Keratinocyte (primary cell): Measurements from ENCODE around the gene ATRAID. TPM values are rescaled to one million over a fixed set of nuclear protein-coding genes. Genes with fewer than 3 reads are reported as not detected.

Source experiments
- DNase-seq: peaks from one replicate; pipeline ENCODE4 v3.0.0-alpha.2; 2011; ENCODE audit warnings: low read depth, missing footprints, low spot score
- FAIRE-seq: peaks from 2 replicates; lab custom pipeline; 2011; peaks lifted over from hg19 to GRCh38; lab: Jason Lieb, UNC
- H2AFZ ChIP-seq: 2 replicates; pipeline ENCODE4 v1.6.0; 2012; ENCODE audit warnings: low read length, control low read depth, inconsistent platforms; ENCODE audit not compliant: control insufficient read depth
- H3K27ac ChIP-seq: 2 replicates; pipeline ENCODE4 v1.5.1; 2011; ENCODE audit warnings: low read length; ENCODE audit not compliant: control insufficient read depth, insufficient read depth
- H3K27me3 ChIP-seq: 3 replicates; pipeline ENCODE4 v1.6.0; 2011; ENCODE audit warnings: low read length; ENCODE audit not compliant: control insufficient read depth, insufficient read depth; ENCODE audit errors: extremely low read depth
- H3K36me3 ChIP-seq, 2 experiments: 2 replicates in 1 of 2; 3 replicates in 1 of 2; pipeline ENCODE4 v1.5.1; 2011; ENCODE audit warnings: low read length in 2 of 2, mild to moderate bottlenecking in 1 of 2; ENCODE audit not compliant: control insufficient read depth in 2 of 2, insufficient read depth in 2 of 2; ENCODE audit errors: extremely low read depth in 1 of 2
- H3K4me1 ChIP-seq: 3 replicates; pipeline ENCODE4 v1.5.1; 2011; ENCODE audit warnings: low read length; ENCODE audit not compliant: control insufficient read depth, insufficient read depth; ENCODE audit errors: extremely low read depth
- H3K4me2 ChIP-seq: 3 replicates; pipeline ENCODE4 v1.6.0; 2011; ENCODE audit warnings: low read depth, low read length; ENCODE audit not compliant: control insufficient read depth, insufficient read depth; ENCODE audit errors: extremely low read depth
- H3K4me3 ChIP-seq, 3 experiments: fragments of 200-600 bp in 1 of 3; sonication (generic) in 1 of 3; 2 replicates in 2 of 3; 3 replicates in 1 of 3; pipeline ENCODE4 v1.5.1; 2011 to 2016; ENCODE audit warnings: low read length in 3 of 3, mild to moderate bottlenecking in 3 of 3, control low read depth in 2 of 3, inconsistent platforms in 1 of 3, low read depth in 1 of 3, mixed read lengths in 1 of 3, mixed run types in 1 of 3, moderate library complexity in 1 of 3; ENCODE audit not compliant: control insufficient read depth in 2 of 3, insufficient read depth in 2 of 3; ENCODE audit errors: extremely low read depth in 1 of 3
- H3K79me2 ChIP-seq: 2 replicates; pipeline ENCODE4 v1.6.0; 2012; ENCODE audit warnings: low read length; ENCODE audit not compliant: control insufficient read depth, insufficient read depth
- H3K9ac ChIP-seq: 3 replicates; pipeline ENCODE4 v1.6.0; 2011; ENCODE audit warnings: low read length; ENCODE audit not compliant: control insufficient read depth, insufficient read depth; ENCODE audit errors: extremely low read depth
- H3K9me1 ChIP-seq: 3 replicates; pipeline ENCODE4 v1.6.0; 2011; ENCODE audit warnings: low read length; ENCODE audit not compliant: control insufficient read depth, insufficient read depth; ENCODE audit errors: extremely low read depth
- H3K9me3 ChIP-seq: 2 replicates; pipeline ENCODE4 v1.5.1; 2012; ENCODE audit warnings: low read depth, low read length; ENCODE audit not compliant: control insufficient read depth
- H4K20me1 ChIP-seq: 3 replicates; pipeline ENCODE4 v1.6.0; 2011; ENCODE audit warnings: low read length; ENCODE audit not compliant: control insufficient read depth, insufficient read depth; ENCODE audit errors: extremely low read depth
- CTCF ChIP-seq, 3 experiments: IDR thresholded peaks in 1 of 3; conservative IDR thresholded peaks in 1 of 3; optimal IDR thresholded peaks in 1 of 3; 2 replicates in 2 of 3; 3 replicates in 1 of 3; pipeline versions ENCODE3 to v1.5.1; 2011; ENCODE audit warnings: low read length in 3 of 3, mild to moderate bottlenecking in 3 of 3, moderate library complexity in 2 of 3, control low read depth in 1 of 3, inconsistent platforms in 1 of 3; ENCODE audit not compliant: insufficient read depth in 2 of 3; ENCODE audit errors: extremely low read depth in 1 of 3
- EZH2 ChIP-seq: IDR thresholded peaks from one replicate; pipeline ENCODE4 v1.6.1; 2012; ENCODE audit warnings: inconsistent platforms, mild to moderate bottlenecking, low read length, moderate library complexity
- dilution Hi-C: fragments of 300-500 bp; cut with MboI; formaldehyde crosslinking; loops from one replicate; pipeline ENCODE4 v1.7.0; 2020; ENCODE audit warnings: low sequenced_read_pairs; ENCODE audit not compliant: extremely low pct_ligation_motif_present
- polyA plus RNA-seq, 5 experiments: library from polyadenylated mRNA; depleted of rRNA in 3 of 5; stranded (reverse) in 3 of 5; stranded (forward) in 1 of 5; unstranded in 1 of 5; fragments of >200 nt; gene quantifications; 1 replicate in 1 of 5; 2 replicates in 3 of 5; 3 replicates in 1 of 5; pipeline versions ENCODE4 v1.2.1 to v1.2.3, GENCODE V29; 2011 to 2012; ENCODE audit warnings: missing spikeins in 2 of 5, low read depth in 1 of 5, low replicate concordance in 1 of 5

ATRAID gene
- polyA plus RNA-seq, 1 donor (not counting 4 experiments of a cell fraction or from before 2014, with no cell fraction given), result 154 TPM

GRCh38 chr2:27241761-27242613 lies 30.1 kb downstream of the ATRAID start:
- dilution Hi-C loops, result no loop called here
- TF ChIP-seq CTCF (optimal IDR thresholded peaks at IDR 0.05 in 1 of 3, IDR thresholded peaks at IDR 0.05 in 1 of 3, conservative IDR thresholded peaks at IDR 0.05 in 1 of 3; ENCODE audit: extremely low read depth in 1 of 3, insufficient read depth in 2 of 3, low read length in 3 of 3) (no peak), EZH2 (no peak)
- H3K36me3 ChIP-seq, result peaks cover 42 to 67% of the 10 kb centered on the region in 2 experiments
- DNase-seq (no peak), FAIRE-seq (no peak)
- H3K27me3 ChIP-seq, result no peaks in the 10 kb centered on the region
- no peak overlapping the region for H2AFZ ChIP-seq
- no peaks in the 10 kb centered on the region for H3K9me3 ChIP-seq
- no peak overlapping the region for H3K4me3 ChIP-seq
- H3K4me1 ChIP-seq, result no peaks in the 10 kb centered on the region
- H3K9me1 ChIP-seq, result no peaks in the 10 kb centered on the region
- no peak overlapping the region for H3K9ac ChIP-seq
- H3K79me2 ChIP-seq, result no peaks in the 10 kb centered on the region
- no peaks in the 10 kb centered on the region for H4K20me1 ChIP-seq
- no peak overlapping the region for H3K4me2 ChIP-seq
- no peak overlapping the region for H3K27ac ChIP-seq

- no peaks in the 10 kb centered on the region for H3K9me3 ChIP-seq
- H3K9me1 ChIP-seq, result no peaks in the 10 kb centered on the region
- H3K79me2 ChIP-seq, result no peaks in the 10 kb centered on the region
- H3K27ac ChIP-seq, result no peak overlapping the region
- H2AFZ ChIP-seq, result no peak overlapping the region
- TF ChIP-seq EZH2, result no peak
- no peak for TF ChIP-seq CTCF (optimal IDR thresholded peaks at IDR 0.05 in 1 of 3, IDR thresholded peaks at IDR 0.05 in 1 of 3, conservative IDR thresholded peaks at IDR 0.05 in 1 of 3; ENCODE audit: extremely low read depth in 1 of 3, insufficient read depth in 2 of 3, low read length in 3 of 3)
- H3K27me3 ChIP-seq, result no peaks in the 10 kb centered on the region
- no peak overlapping the region for H3K4me3 ChIP-seq
- DNase-seq (no peak), FAIRE-seq (no peak)
- H3K36me3 ChIP-seq, result peaks cover 37 to 64% of the 10 kb centered on the region in 2 experiments
- H3K4me2 ChIP-seq, result no peak overlapping the region
- dilution Hi-C loops, result no loop called here
- H4K20me1 ChIP-seq, result no peaks in the 10 kb centered on the region
- H3K9ac ChIP-seq, result no peak overlapping the region
- no peaks in the 10 kb centered on the region for H3K4me1 ChIP-seq
Observed at GRCh38 chr2:27242614-27242951, 30.7 kb downstream of the ATRAID start.
